ENCODE results near the gene SSBP3. TPM values are rescaled to one million over a fixed set of nuclear protein-coding genes. Genes with fewer than 3 reads are reported as not detected.

The SSBP3 gene
- total and polyA plus RNA-seq, 9 of the 15 experiments (the other 6 are each of a cell fraction or from before 2014, with no cell fraction given) = 8.7 to 108 (median 33.8) TPM

GRCh38 chr1:54221867-54222484 is 184.2 kb downstream of the SSBP3 start:
- no peaks in the 10 kb centered on the region for H3K79me2 ChIP-seq (ENCODE audit: control insufficient read depth, insufficient read depth, low read length)
- no peaks in the 10 kb centered on the region for H3K27me3 ChIP-seq (ENCODE audit: control insufficient read depth in 2 of 2, insufficient read depth in 2 of 2, low read length in 2 of 2)
- no peak overlapping the region for H2AFZ ChIP-seq (ENCODE audit: low read depth, low read length)
- ATAC-seq (peak; percentile 54), DNase-seq (ENCODE audit: extremely low read depth in 1 of 4, low spot score in 3 of 4) (peak; percentile 47 to 56 (median 50)), FAIRE-seq (peak; percentile 78)
- H3K9me1 ChIP-seq (ENCODE audit: control insufficient read depth, insufficient read depth, low read length) = peaks cover 5% of the 10 kb centered on the region
- ChIA-PET CTCF (ENCODE audit: low intra/inter-chr PET ratio) (interaction anchor here (0.6 kb wide), 1 partner anchor 22 kb away, joined by 5 read pairs; no protein-coding TSS in a partner anchor), POLR2A (interaction anchor here (0.6 to 15.5 kb wide), 6 partner anchors 9 to 360 kb away, joined by 3 to 148 read pairs (median 4); partner anchors contain the start of genes CYB5RL and MRPL37)
- WGBS (ENCODE audit: insufficient coverage, low coverage, missing lambda C conversion rate) = 87% methylated on average over 7 of the region's 7 CpGs
- peaks cover 0 to 28% of the 10 kb centered on the region in 2 experiments; a peak in 2 of 5 replicates for H3K4me1 ChIP-seq (replicated peaks in 1 of 2; ENCODE audit: control insufficient read depth in 2 of 2, insufficient read depth in 2 of 2, low read length in 2 of 2)
- H3K4me2 ChIP-seq (ENCODE audit: insufficient read depth, low read length) = no peak overlapping the region
- no TSS peak for BruUV-seq (replicated peaks)
- peaks cover 12% of the 10 kb centered on the region; the same call in 1 of the 2 replicates for H4K20me1 ChIP-seq (replicated peaks; ENCODE audit: control insufficient read depth, insufficient read depth, low read length)
- H3K4me3 ChIP-seq = no peak overlapping the region
- intact Hi-C loops (cut with micrococcal nuclease) (no loop called here), in situ Hi-C loops (cut with MboI) (no loop called here)
- peaks cover 67% of the 10 kb centered on the region; the same call in 2 of the 3 replicates for H3K36me3 ChIP-seq (ENCODE audit: control insufficient read depth, insufficient read depth, low read length)
- peak overlapping the region in 1 of 2 experiments; percentile 22; a peak in 1 of 4 replicates for H3K9ac ChIP-seq (ENCODE audit: insufficient read depth in 1 of 2, low read depth in 2 of 2, low read length in 2 of 2)
- no peak overlapping the region for H3K27ac ChIP-seq (ENCODE audit: extremely low read depth, low read depth, low read length)
- H3K9me3 ChIP-seq (replicated peaks; ENCODE audit: control insufficient read depth, insufficient read depth, low read depth, low read length) = no peaks in the 10 kb centered on the region
- TF ChIP-seq POLR2G (IDR thresholded peaks at IDR 0.05; ENCODE audit: low read depth, low read length) = peak; percentile 39
- TF ChIP-seq NR2C2 (CRISPR knock-in tag; IDR thresholded peaks at IDR 0.05) = no peak
- no peak for TF ChIP-seq NR2C2 (tag; IDR thresholded peaks at IDR 0.05)
- TF ChIP-seq ZNF398 (CRISPR knock-in tag; IDR thresholded peaks at IDR 0.05) = no peak
- no peak for TF ChIP-seq ZNF764 (CRISPR knock-in tag; IDR thresholded peaks at IDR 0.05; ENCODE audit: low read depth)
- no peak for TF ChIP-seq ZNF408 (CRISPR knock-in tag; IDR thresholded peaks at IDR 0.05; ENCODE audit: low read depth)
- TF ChIP-seq SUPT5H (IDR thresholded peaks at IDR 0.05) = peak; percentile 4; the same call in 1 of the 2 replicates
- no peak for TF ChIP-seq ZBTB40 (IDR thresholded peaks at IDR 0.05)
- no peak for TF ChIP-seq ZBTB40 (CRISPR knock-in tag; IDR thresholded peaks at IDR 0.05)
- TF ChIP-seq IRF2 (CRISPR knock-in tag; IDR thresholded peaks at IDR 0.05) = no peak
- peak; percentile 7 for TF ChIP-seq POLR2A (conservative IDR thresholded peaks at IDR 0.05)
